GM21515 (cell line): Measurements from ENCODE around the gene GATA1.
A peak's percentile ranks its signal among the peaks of the same experiment; 100 is the strongest.

Experiments used
- ATAC-seq: cut with Tn5 transposase; IDR thresholded peaks from one replicate; pipeline ENCODE4 v1.9.1; 2021; ENCODE audit not compliant: unreplicated experiment

GATA1 gene

DNA sequence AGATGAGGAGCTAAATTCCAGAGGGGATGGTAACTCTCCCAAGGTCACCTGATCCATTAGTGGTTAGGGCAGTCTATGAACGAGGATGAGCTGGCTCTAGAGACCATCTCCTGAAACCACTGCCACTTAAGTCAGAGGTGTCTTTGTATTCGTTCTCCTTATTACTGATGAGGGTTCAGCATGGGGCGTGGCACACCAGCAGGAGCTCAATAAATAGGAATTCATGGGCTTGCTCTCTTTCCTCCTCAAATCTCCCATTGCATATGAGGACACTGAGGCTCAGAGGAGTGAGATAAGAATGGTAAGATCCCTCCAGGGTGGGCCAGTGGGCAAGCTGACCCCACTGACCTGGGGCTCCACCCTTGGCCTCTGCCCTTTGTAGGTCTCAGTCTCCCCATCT is 1.7 kb upstream of the GATA1 start:
- no peak for ATAC-seq

- no peak for ATAC-seq
Observed at GRCh38 chrX:48785186-48785539, 1.2 kb upstream of the GATA1 start.

GRCh38 chrX:48785540-48786214 is 713 bp upstream of the GATA1 start:
- ATAC-seq: no peak

DNA sequence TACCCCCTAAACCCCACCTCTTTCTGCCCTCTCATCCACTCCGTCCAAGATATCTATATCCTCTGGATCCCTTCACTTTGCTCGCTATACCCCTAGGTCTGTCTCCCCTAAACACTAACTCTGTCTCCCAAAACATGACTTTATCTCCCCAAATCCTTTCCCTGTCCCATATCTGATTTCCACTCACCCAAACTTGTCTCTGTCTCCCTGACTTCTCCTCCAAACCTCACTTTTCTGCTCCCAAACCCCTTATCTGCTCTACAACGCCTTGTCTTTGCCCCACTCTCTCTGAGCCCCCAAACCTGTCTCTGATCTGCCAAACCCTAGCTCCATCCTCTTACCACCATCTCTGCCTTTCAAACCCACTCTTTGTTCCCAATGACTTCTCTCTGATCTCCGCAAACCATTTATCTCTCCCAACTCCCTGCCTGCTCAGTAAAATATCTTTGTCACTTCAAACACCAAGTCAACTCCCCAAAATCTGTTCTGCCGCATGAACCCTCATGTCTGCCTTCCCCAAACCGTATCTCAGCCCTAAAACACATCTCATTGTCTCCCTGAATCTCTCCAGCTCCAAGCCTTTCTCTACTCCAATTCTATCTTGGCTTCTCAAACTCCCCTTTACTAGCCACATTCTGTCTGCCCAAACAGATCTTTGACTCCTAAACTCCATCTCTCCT is 575 bp downstream of the GATA1 start:
- no peak for ATAC-seq

DNA sequence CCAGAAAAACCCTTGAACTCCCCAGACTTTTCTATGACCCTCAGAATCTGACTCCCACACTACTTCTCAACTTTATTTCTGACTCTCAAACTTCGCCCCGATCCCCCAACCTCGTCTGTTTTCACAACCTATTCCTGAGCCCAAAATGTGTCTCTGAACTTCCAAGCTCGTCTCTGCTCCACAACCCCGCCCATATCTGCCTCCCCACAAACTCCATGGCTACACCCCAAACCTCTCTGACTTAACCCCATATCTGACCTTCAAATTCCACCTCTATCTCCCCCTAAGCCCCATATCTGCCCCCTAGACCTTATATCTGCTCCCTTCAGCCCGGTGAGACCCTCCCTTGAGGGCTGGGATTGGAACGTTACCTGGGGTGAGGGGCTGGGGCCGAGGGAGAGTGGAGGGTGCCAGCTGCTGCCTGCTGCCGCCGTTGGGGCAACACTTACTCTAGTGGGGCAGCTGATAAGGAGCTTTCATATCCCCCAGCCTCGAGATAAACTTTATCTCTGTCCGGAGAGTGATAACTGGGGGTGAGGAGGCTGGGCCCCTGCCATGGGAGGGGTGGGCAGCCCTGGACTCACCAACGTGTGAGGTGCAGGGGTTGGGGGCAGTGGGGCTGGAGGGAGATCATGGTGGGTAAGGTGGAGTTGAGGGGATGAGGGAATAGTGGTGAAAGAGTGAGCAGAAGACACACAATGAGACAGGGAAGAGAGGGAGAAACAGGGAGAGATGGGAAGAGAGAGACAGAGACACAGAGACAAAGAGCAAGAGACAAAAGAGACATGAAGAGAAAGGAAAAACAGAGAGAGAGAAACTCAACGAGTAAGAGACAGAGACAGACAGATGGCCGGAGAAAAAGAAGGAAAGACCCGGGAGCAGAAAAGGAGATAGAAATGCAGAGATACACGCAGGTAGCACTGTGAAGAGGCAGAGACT is 1.4 kb downstream of the GATA1 start:
- no peak for ATAC-seq

GRCh38 chrX:48789366-48790220 is 3.2 kb downstream of the GATA1 start:
- ATAC-seq: no peak

DNA sequence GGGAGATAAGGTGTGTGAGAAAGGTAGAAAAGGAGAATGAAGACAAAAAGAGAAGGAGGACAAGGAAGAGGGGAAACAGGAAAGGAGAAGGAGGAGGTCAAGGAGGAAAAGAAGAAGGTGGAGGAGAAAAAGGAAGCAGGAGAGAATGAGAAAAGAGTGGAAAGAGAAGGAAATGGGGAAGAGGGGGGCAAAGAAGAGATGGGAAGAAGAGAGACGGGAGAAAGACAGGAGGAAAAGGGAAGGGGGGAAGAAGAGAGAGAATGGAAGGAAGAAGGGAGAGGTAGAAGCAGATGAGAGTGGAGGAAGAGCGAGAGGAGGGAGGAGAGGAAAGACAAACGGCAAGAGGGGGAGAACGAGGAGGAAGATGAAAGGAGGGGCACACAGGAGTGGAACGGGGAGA is 4.1 kb downstream of the GATA1 start:
- ATAC-seq: no peak

DNA sequence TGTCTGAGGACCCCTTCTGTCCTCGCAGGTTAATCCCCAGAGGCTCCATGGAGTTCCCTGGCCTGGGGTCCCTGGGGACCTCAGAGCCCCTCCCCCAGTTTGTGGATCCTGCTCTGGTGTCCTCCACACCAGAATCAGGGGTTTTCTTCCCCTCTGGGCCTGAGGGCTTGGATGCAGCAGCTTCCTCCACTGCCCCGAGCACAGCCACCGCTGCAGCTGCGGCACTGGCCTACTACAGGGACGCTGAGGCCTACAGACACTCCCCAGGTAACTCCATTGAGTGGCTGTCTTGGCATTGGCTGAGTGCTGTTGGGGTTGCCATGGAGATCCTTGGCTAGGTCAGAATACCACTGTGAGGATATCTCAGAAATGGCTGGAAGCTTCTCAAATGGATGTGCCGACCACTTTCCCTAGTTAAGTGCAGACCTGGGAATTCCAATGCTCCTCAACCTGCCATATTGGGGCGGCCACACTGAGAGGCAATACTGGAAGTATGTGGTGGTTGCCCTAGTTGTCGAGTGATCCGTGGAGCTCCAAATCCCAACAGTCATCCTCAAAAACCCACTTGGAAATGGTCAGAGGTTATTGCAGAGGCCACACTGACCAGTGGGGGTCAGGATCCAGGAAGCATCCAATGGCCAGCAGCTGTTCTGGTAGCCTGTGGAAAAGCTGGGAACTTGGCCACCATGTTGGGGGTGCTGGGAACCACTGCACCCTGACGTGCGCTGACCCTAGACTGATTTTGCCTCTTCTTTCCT is 4.9 kb downstream of the GATA1 start:
- ATAC-seq: no peak

GRCh38 chrX:48792219-48792618 is 5.8 kb downstream of the GATA1 start:
- ATAC-seq: no peak

GRCh38 chrX:48793935-48794334 is 7.5 kb downstream of the GATA1 start:
- ATAC-seq: no peak

DNA sequence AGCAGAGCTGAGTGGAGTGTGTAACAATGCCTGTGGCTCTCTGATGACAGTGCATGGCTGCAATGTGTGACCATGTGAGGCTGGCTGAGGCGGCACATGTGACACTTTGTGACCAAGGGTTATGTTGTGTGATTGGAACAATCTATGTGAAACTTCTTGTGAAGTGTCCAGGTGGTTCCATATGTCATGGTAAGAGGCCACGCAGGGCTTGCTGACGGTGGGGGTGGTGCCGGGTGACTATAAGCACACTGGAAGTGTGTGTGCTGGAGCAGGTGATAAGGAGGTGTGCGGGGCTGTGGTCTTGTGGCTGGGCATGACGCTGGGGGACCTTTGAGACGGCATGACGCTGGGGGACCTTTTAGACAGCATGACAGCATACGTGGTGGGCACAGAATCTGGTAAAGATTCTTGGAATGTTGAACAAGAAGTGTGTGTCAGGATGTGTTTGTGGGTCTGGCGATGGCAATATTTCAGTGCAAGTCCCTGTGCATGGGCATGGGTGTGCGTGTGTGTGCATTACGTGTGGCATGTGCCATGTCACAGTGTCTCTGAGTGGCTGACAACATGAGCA is 8.0 kb downstream of the GATA1 start:
- no peak for ATAC-seq

GRCh38 chrX:48794911-48795515 is 8.6 kb downstream of the GATA1 start:
- no peak for ATAC-seq

- no peak for ATAC-seq
Observed at GRCh38 chrX:48798318-48798717, 11.9 kb downstream of the GATA1 start.

GRCh38 chrX:48800574-48801279 is 14.3 kb downstream of the GATA1 start:
- ATAC-seq: no peak

DNA sequence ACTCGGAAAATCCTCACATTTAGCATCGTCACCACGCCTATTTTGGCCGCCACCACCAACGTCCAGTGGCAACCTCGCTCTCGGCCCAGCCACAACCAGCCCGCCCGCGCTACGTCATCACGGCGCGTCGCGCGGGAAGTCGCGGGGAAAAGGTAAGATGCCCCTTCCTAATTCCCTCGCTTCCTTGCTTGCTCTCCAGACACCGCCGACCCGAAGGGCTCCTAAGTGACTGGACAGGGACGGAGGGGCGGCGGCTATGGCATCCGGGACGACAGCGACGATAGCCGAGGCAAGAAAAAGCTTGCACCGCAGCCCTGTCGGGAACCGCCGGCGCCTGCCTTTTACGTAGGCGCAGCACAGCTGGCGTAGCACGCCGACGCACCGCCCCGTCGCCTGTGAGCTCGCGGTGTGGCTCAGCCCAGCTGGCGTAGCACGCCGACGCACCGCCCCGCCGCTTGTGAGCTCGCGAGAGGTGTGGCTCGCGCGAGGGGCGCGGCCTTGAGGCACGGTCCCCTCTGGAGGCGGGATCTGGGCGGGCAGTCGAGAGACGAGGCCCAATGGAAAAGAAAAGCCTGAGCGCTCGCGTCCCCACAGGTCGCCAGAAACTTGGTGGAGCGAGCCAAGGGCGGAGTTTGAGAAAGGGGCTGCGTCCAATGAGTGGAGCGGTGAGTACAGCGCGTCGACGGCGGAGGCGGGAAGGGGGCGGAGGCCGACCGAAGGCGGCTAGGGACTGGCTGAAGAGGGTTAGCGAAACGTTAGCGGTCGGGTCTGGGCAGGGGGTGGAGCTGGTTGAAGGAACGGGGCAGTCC is 15.1 kb downstream of the GATA1 start, which contains the start of gene HDAC6:
HDAC6 (plus strand) TSS at position 788 of the 809 bp plus-strand sequence. CDS start 626 bp downstream, outside the sequence.
- peak; percentile 89 for ATAC-seq

DNA sequence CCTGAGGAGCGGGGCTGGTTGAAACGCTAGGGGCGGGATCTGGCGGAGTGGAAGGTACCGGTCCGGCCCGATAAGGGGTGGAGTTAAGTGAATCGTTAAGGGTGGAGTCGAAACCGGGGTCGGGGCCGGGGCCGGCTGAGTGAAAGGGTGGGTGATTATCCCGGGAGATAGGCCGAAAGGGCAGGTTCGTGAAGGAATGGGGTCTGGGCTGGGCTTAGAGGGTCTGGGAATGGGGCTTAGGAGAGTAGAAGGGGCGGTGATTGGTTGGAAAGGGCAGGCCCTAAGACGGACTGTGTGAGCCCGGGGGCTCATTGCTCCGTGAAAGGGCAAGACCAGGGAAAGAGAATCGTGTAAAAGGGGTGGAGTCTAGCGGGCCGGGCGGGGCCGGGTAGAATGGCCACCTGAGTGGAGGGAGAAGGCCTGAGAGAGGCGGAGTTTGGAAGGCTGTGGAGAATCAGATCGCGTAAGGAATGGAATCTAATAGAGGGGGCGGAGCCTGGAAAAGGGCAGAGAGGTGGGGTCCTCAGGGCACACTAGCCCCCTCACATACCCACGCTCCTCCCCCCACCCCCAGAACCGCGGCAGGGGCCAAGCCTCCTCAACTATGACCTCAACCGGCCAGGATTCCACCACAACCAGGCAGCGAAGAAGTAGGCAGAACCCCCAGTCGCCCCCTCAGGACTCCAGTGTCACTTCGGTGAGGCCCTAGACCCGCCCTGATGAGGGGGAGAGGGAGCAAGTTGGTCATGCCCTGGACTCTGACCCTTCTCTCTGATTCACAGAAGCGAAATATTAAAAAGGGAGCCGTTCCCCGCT is 15.9 kb downstream of the GATA1 start:
- peak; percentile 47 for ATAC-seq

DNA sequence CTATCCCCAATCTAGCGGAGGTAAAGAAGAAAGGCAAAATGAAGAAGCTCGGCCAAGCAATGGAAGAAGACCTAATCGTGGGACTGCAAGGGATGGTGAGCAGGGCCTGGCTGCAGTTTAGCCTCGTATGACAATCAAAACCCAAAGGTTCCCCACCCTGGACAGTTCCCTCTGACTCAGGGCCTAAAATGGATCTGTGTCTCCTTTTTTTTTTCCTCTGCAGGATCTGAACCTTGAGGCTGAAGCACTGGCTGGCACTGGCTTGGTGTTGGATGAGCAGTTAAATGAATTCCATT is 16.5 kb downstream of the GATA1 start:
- no peak for ATAC-seq
